SU-DHL-6 (cell line): ENCODE results near the gene RALBP1.

Source experiments
- H2AFZ ChIP-seq: fragments of 200-600 bp; sonication (generic); 2 replicates; pipeline ENCODE4 v1.6.1; 2014; ENCODE audit warnings: low read depth, mild to moderate bottlenecking, moderate library complexity, mixed read lengths, antibody characterized with exemption, low read length; ENCODE audit not compliant: severe bottlenecking
- H3F3A ChIP-seq: fragments of 200-600 bp; shearing (Covaris generic); 2 replicates; pipeline ENCODE4 v1.6.0; 2016; ENCODE audit warnings: antibody characterized with exemption, mild to moderate bottlenecking; ENCODE audit not compliant: insufficient read depth
- H3K27ac ChIP-seq: fragments of 200-600 bp; sonication (generic); 2 replicates; pipeline ENCODE4 v1.5.1; 2016; ENCODE audit warnings: low read depth, mild to moderate bottlenecking, low read length, moderate library complexity, mixed read lengths
- H3K27me3 ChIP-seq: fragments of 200-600 bp; sonication (generic), shearing (Covaris generic); 2 replicates; pipeline ENCODE4 v1.6.0; 2014; ENCODE audit warnings: mild to moderate bottlenecking, low read length
- H3K36me3 ChIP-seq: fragments of 200-600 bp; sonication (generic); 2 replicates; pipeline ENCODE4 v1.6.1; 2014; ENCODE audit warnings: mild to moderate bottlenecking, low read length, mixed read lengths
- H3K4me2 ChIP-seq: fragments of 300-600, 200-600 bp; shearing (Covaris generic), sonication (generic); 2 replicates; pipeline ENCODE4 v1.6.0; 2014; ENCODE audit warnings: low read length, low read depth, mild to moderate bottlenecking; ENCODE audit not compliant: poor library complexity, severe bottlenecking
- H3K4me3 ChIP-seq: fragments of 200-600 bp; sonication (generic); 2 replicates; pipeline ENCODE4 v1.5.1; 2014; ENCODE audit warnings: antibody characterized with exemption, low read length, mild to moderate bottlenecking, mixed read lengths; ENCODE audit not compliant: insufficient read depth, poor library complexity, severe bottlenecking
- H3K79me2 ChIP-seq: fragments of 200-600 bp; sonication (generic); 2 replicates; pipeline ENCODE4 v1.6.1; 2014; ENCODE audit warnings: mild to moderate bottlenecking, low read length, moderate library complexity; ENCODE audit not compliant: insufficient read depth
- H3K9ac ChIP-seq: fragments of 200-600 bp; sonication (generic); 2 replicates; pipeline ENCODE4 v1.7.0; 2014; ENCODE audit warnings: mild to moderate bottlenecking, low read length
- H3K9me2 ChIP-seq: fragments of 200-600 bp; sonication (generic); replicated peaks from 2 replicates; pipeline ENCODE4 v1.6.1; 2014; ENCODE audit warnings: low read length; ENCODE audit not compliant: insufficient read depth
- H3K9me3 ChIP-seq: fragments of 200-600 bp; sonication (generic); 2 replicates; pipeline ENCODE4 v1.6.1; 2014; ENCODE audit warnings: low read length, mixed read lengths; ENCODE audit not compliant: insufficient read depth
- H4K20me1 ChIP-seq: fragments of 200-600 bp; sonication (generic); 2 replicates; pipeline ENCODE4 v1.6.1; 2014; ENCODE audit warnings: low read depth, mild to moderate bottlenecking, antibody characterized with exemption, low read length, moderate library complexity, mixed read lengths
- EZH2phosphoT487 ChIP-seq: fragments of 200-600 bp; sonication (generic), shearing (Covaris generic); conservative IDR thresholded peaks from 2 replicates; pipeline ENCODE4 v1.6.1; 2018; ENCODE audit warnings: mild to moderate bottlenecking, antibody characterized with exemption, low read length, moderate library complexity, mixed read lengths
- TF ChIP-seq, protein P1 (sequence below): fragments of 200-600 bp; sonication (generic); IDR thresholded peaks from one replicate; pipeline ENCODE4 v1.5.1; 2017; ENCODE audit warnings: antibody characterized with exemption, mild to moderate bottlenecking, low read length, moderate library complexity; ENCODE audit not compliant: insufficient read depth, poor library complexity, severe bottlenecking

Gene RALBP1

DNA sequence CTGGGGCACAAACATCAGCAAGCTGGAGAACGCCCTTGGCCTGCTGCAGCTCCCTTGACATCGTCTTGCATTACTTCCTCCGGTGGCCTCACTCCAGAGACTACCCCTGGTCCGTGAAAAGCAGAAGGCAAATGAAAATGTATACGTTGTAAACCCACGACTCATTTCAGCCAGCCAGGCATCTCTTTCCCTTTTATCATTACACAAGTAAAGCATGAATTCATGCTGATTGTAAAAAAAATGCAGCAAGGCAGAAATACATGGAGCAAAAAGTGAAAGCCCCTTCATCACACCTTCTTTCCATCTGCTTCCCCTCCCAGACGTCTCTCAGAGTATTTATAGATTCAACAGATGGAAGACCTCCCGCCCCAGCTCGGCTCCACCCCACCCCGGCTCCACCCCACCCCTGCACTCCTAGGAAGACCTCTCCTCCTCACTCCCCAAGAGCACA, 41.6 kb upstream of the RALBP1 start:
- H3K79me2 ChIP-seq: no peaks in the 10 kb centered on the region
- H3K9ac ChIP-seq: no peak overlapping the region
- H3K36me3 ChIP-seq: no peaks in the 10 kb centered on the region
- no peak overlapping the region for H3K4me3 ChIP-seq
- no peaks in the 10 kb centered on the region for H3F3A ChIP-seq
- no peaks in the 10 kb centered on the region for H3K27me3 ChIP-seq
- no peaks in the 10 kb centered on the region for H3K9me3 ChIP-seq
- H3K9me2 ChIP-seq: no peaks in the 10 kb centered on the region
- no peaks in the 10 kb centered on the region for H4K20me1 ChIP-seq
- no peak overlapping the region for H2AFZ ChIP-seq
- no peak overlapping the region for H3K4me2 ChIP-seq
- TF ChIP-seq, protein P1, sequence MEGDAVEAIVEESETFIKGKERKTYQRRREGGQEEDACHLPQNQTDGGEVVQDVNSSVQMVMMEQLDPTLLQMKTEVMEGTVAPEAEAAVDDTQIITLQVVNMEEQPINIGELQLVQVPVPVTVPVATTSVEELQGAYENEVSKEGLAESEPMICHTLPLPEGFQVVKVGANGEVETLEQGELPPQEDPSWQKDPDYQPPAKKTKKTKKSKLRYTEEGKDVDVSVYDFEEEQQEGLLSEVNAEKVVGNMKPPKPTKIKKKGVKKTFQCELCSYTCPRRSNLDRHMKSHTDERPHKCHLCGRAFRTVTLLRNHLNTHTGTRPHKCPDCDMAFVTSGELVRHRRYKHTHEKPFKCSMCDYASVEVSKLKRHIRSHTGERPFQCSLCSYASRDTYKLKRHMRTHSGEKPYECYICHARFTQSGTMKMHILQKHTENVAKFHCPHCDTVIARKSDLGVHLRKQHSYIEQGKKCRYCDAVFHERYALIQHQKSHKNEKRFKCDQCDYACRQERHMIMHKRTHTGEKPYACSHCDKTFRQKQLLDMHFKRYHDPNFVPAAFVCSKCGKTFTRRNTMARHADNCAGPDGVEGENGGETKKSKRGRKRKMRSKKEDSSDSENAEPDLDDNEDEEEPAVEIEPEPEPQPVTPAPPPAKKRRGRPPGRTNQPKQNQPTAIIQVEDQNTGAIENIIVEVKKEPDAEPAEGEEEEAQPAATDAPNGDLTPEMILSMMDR: no peak
- TF ChIP-seq EZH2phosphoT487: no peak
- H3K27ac ChIP-seq: no peak overlapping the region

DNA sequence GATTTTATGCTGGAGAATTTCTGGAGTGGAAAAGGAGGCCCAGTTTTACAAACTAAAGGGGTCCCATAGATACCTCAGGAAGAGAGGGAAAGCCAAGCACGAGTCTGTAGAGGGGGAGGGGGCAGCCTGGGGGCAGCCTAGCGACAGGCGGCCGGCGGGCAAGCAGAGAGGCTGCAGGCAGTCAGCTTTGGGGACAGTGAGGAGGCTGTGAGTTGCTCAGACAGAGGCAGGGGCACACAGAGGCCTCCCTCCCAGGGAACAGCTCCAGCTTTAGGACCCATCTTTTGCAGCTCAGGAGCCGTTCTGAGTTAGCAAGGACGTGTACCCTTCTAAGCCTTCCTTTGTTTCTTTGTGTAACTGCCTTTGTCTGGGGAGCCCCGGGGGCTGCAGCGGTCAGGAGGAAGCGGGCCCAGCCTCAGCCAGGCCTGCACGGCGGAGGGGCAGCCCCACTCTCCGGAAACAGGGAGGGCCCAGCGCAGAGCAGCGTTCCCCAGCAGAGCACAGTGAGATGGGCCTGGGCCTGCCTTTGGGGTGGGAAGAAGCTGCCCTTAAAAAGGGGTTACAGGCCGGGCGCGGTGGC, 41.1 kb upstream of the RALBP1 start:
- H4K20me1 ChIP-seq: no peaks in the 10 kb centered on the region
- no peak overlapping the region for H3K27ac ChIP-seq
- H3K27me3 ChIP-seq: no peaks in the 10 kb centered on the region
- TF ChIP-seq, protein P1: no peak
- no peak for TF ChIP-seq EZH2phosphoT487
- no peak overlapping the region for H3K4me2 ChIP-seq
- H3K9me3 ChIP-seq: no peaks in the 10 kb centered on the region
- no peaks in the 10 kb centered on the region for H3K36me3 ChIP-seq
- H3K9ac ChIP-seq: no peak overlapping the region
- H3F3A ChIP-seq: no peaks in the 10 kb centered on the region
- no peak overlapping the region for H2AFZ ChIP-seq
- H3K9me2 ChIP-seq: no peaks in the 10 kb centered on the region
- H3K79me2 ChIP-seq: no peaks in the 10 kb centered on the region
- H3K4me3 ChIP-seq: no peak overlapping the region

DNA sequence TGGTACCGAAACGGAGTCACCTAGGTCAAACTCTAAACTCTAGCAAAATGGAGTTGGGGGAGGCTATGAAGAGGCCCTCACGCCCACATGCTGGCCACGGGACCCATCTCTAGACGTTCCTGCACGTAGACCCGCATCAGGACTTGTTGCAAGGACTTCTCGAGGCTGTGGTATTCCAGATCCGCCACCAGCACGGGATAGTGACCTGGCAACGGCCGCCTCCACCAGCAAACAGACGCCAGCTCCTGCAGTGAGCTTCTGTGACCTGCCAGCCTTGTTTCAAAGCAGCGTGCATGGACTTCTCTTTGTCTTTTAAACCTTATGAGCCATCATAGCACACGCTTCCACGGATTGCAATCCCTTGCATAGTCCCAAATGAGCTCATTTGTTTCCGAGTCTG, 40.3 kb upstream of the RALBP1 start:
- TF ChIP-seq, protein P1: no peak
- no peak for TF ChIP-seq EZH2phosphoT487
- Histone ChIP-seq H3K9me2 (no peaks in the 10 kb centered on the region), H2AFZ (no peak overlapping the region), H3K27ac (no peak overlapping the region), H3K4me2 (no peak overlapping the region), H3K4me3 (no peak overlapping the region), H3K36me3 (no peaks in the 10 kb centered on the region), H4K20me1 (no peaks in the 10 kb centered on the region), H3K79me2 (no peaks in the 10 kb centered on the region), H3K27me3 (no peaks in the 10 kb centered on the region), H3K9me3 (no peaks in the 10 kb centered on the region), H3K9ac (no peak overlapping the region), H3F3A (no peaks in the 10 kb centered on the region)
